Rectal smooth muscle tissue (tissue), 1 donor: ENCODE results near the gene KLK11.

Experiments used
- H3K27ac ChIP-seq: one replicate; pipeline ENCODE4 v1.7.0; 2013; ENCODE audit warnings: low read depth, low read length, inconsistent platforms
- H3K27me3 ChIP-seq: one replicate; pipeline ENCODE4 v1.7.0; 2013; ENCODE audit warnings: low read length; ENCODE audit not compliant: control insufficient read depth, insufficient read depth
- H3K36me3 ChIP-seq: one replicate; pipeline ENCODE4 v1.7.0; 2013; ENCODE audit warnings: low read length; ENCODE audit not compliant: control insufficient read depth, insufficient read depth
- H3K4me1 ChIP-seq: one replicate; pipeline ENCODE4 v1.7.0; 2013; ENCODE audit warnings: low read length; ENCODE audit not compliant: control insufficient read depth, insufficient read depth
- H3K4me3 ChIP-seq: one replicate; pipeline ENCODE4 v1.7.0; 2013; ENCODE audit warnings: low read length
- H3K9ac ChIP-seq: one replicate; pipeline ENCODE4 v1.7.0; 2013; ENCODE audit warnings: low read length

Gene KLK11

GRCh38 chr19:51025401-51025800 lies 1.0 kb downstream of the KLK11 start:
- Histone ChIP-seq H3K9ac (no peak overlapping the region), H3K27ac (no peak overlapping the region), H3K4me1 (no peaks in the 10 kb centered on the region), H3K27me3 (no peaks in the 10 kb centered on the region), H3K4me3 (no peak overlapping the region), H3K36me3 (no peaks in the 10 kb centered on the region)

- no peak overlapping the region for H3K4me3 ChIP-seq
- no peaks in the 10 kb centered on the region for H3K36me3 ChIP-seq
- H3K27ac ChIP-seq: no peak overlapping the region
- H3K27me3 ChIP-seq: no peaks in the 10 kb centered on the region
- no peaks in the 10 kb centered on the region for H3K4me1 ChIP-seq
- H3K9ac ChIP-seq: no peak overlapping the region
These were observed 1.5 kb downstream of the KLK11 start for GRCh38 chr19:51024924-51025323.

GRCh38 chr19:51023946-51024345 lies 2.5 kb downstream of the KLK11 start:
- H3K9ac ChIP-seq: no peak overlapping the region
- H3K4me3 ChIP-seq: no peak overlapping the region
- H3K36me3 ChIP-seq: no peaks in the 10 kb centered on the region
- H3K27ac ChIP-seq: no peak overlapping the region
- no peaks in the 10 kb centered on the region for H3K4me1 ChIP-seq
- H3K27me3 ChIP-seq: no peaks in the 10 kb centered on the region

- no peaks in the 10 kb centered on the region for H3K4me1 ChIP-seq
- no peak overlapping the region for H3K9ac ChIP-seq
- H3K27ac ChIP-seq: no peak overlapping the region
- H3K36me3 ChIP-seq: no peaks in the 10 kb centered on the region
- no peak overlapping the region for H3K4me3 ChIP-seq
- no peaks in the 10 kb centered on the region for H3K27me3 ChIP-seq
These were observed 3.9 kb downstream of the KLK11 start for GRCh38 chr19:51022526-51022925.

- H3K4me1 ChIP-seq: no peaks in the 10 kb centered on the region
- no peak overlapping the region for H3K4me3 ChIP-seq
- no peaks in the 10 kb centered on the region for H3K36me3 ChIP-seq
- H3K27ac ChIP-seq: no peak overlapping the region
- H3K9ac ChIP-seq: no peak overlapping the region
- peaks cover 9% of the 10 kb centered on the region for H3K27me3 ChIP-seq
These were observed 5.3 kb downstream of the KLK11 start for GRCh38 chr19:51020988-51021651.

- Histone ChIP-seq H3K9ac (no peak within 1 kb of the TSS), H3K27me3 (peaks cover 9% of the 10 kb centered on the region), H3K4me3 (no peak within 1 kb of the TSS), H3K36me3 (no peaks in the 10 kb centered on the region), H3K4me1 (no peaks in the 10 kb centered on the region), H3K27ac (no peak within 1 kb of the TSS)
These were observed 6.9 kb downstream of the KLK11 start, which contains the start of gene KLK10 for GRCh38 chr19:51019544-51019925. KLK10 (minus strand) TSS chr19:51019709; CDS start chr19:51019130, 579 bp downstream.

- Histone ChIP-seq H3K4me1 (no peaks in the 10 kb centered on the region), H3K27ac (no peak overlapping the region), H3K36me3 (no peaks in the 10 kb centered on the region), H3K9ac (no peak overlapping the region), H3K4me3 (no peak overlapping the region), H3K27me3 (peaks cover 9% of the 10 kb centered on the region)
These were observed 7.5 kb downstream of the KLK11 start for GRCh38 chr19:51018745-51019543.

- H3K27me3 ChIP-seq: peaks cover 9% of the 10 kb centered on the region
- peak overlapping the region; percentile 14 for H3K4me3 ChIP-seq
- H3K27ac ChIP-seq: no peak overlapping the region
These were observed 9.4 kb downstream of the KLK11 start for GRCh38 chr19:51016798-51017683.

GRCh38 chr19:51015691-51016267 lies 10.6 kb downstream of the KLK11 start:
- Histone ChIP-seq H3K9ac (no peak overlapping the region), H3K4me1 (no peaks in the 10 kb centered on the region), H3K27me3 (peaks cover 9% of the 10 kb centered on the region), H3K36me3 (no peaks in the 10 kb centered on the region), H3K27ac (no peak overlapping the region), H3K4me3 (no peak overlapping the region)

More at GRCh38 chr19:51016798-51017683, 9.4 kb downstream of the KLK11 start:
- Histone ChIP-seq H3K36me3 (no peaks in the 10 kb centered on the region), H3K9ac (no peak overlapping the region), H3K4me1 (no peaks in the 10 kb centered on the region)

- peaks cover 9% of the 10 kb centered on the region for H3K27me3 ChIP-seq
- H3K4me3 ChIP-seq: no peak overlapping the region
- H3K9ac ChIP-seq: no peak overlapping the region
- no peaks in the 10 kb centered on the region for H3K36me3 ChIP-seq
- H3K4me1 ChIP-seq: no peaks in the 10 kb centered on the region
- no peak overlapping the region for H3K27ac ChIP-seq
These were observed 12.2 kb downstream of the KLK11 start for GRCh38 chr19:51014242-51014641.

GRCh38 chr19:51012661-51013190 lies 13.7 kb downstream of the KLK11 start:
- peaks cover 9% of the 10 kb centered on the region for H3K27me3 ChIP-seq
- no peaks in the 10 kb centered on the region for H3K36me3 ChIP-seq
- H3K4me1 ChIP-seq: no peaks in the 10 kb centered on the region
- no peak overlapping the region for H3K9ac ChIP-seq
- no peak overlapping the region for H3K4me3 ChIP-seq
- H3K27ac ChIP-seq: no peak overlapping the region
